Muscle of back (tissue), 11 donors: ENCODE results near the gene ANKRD33B. TPM values are rescaled to one million over a fixed set of nuclear protein-coding genes. Genes with fewer than 3 reads are reported as not detected.

Experiments used
- DNase-seq, 3 donors: peaks; one replicate each; pipeline versions ENCODE4 v3.0.0 to v3.0.0-alpha.2; 2013
- polyA plus RNA-seq, 10 donors: library from polyadenylated mRNA; unstranded; fragments of 120-200 nt; gene quantifications; one replicate each; pipeline ENCODE4 v1.2.1, GENCODE V29; 2013; ENCODE audit not compliant: insufficient read length in 10 of 10

ANKRD33B gene
- polyA plus RNA-seq, 10 donors, result 1.0 to 3.1 (median 2.0) TPM

GRCh38 chr5:10674096-10674495, 110.2 kb downstream of the ANKRD33B start:
- no peak for DNase-seq

- no peak for DNase-seq
Measured at GRCh38 chr5:10674582-10674981, 110.7 kb downstream of the ANKRD33B start.

- DNase-seq, result no peak
Measured at GRCh38 chr5:10675177-10675700, 111.4 kb downstream of the ANKRD33B start.

DNA sequence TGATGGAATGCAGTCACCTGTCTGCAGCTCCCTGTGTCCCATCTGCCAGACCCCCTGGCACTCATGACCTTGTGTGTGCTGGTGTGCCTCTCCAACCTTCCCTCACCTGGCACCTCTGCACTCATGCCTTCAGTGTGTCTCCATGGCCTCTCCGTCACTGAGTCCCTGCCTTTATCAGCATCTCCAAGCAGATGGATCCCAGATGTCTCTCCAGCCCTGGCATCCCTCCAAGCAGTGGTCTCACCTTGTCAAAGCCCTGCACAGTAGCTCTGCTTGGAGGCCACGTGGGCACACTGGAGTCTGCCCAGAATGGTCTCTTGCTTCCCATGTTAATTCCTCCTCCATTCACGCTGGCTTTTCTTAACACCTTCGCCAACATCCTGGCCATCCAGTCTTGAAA, 112.4 kb downstream of the ANKRD33B start:
- no peak for DNase-seq

DNA sequence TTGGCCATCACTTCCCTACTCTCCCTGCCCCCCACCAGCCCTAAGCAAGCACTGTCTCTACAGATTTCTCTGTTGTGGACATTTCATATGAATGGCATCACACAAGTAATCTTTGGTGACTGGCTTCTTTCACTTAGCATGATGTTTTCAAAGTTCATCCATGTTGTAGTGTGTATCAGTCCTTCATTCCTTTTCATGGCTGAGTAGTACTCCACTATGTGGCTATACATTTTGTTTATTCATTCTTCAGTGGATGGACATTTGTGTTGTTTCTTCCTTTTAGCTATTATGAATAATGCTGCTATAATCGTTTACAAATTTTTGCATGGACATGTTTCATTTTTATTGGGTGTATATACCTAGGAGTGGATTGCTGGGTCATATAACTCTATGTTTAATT, 113.1 kb downstream of the ANKRD33B start:
- no peak for DNase-seq

DNA sequence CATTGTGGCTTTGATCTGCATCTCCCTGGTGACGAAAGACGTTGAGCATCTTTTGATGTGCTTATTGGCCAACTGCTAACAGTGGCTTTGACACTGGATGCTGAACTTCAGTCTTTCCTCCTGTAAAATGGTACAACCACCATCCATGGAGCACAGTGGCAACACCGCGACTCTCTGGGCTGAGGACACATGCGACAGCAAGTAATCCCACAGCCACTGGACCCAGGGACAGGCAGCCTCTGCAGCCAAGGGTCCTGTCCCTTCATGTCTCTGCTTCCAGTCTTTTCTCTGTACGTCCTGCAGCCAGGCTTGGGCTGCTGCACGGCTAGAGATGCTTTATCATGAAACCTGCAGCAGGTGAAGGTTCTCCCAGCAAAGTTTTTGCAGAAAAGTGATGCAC, 113.7 kb downstream of the ANKRD33B start:
- no peak for DNase-seq

- no peak for DNase-seq
Measured at GRCh38 chr5:10678244-10678643, 114.4 kb downstream of the ANKRD33B start.

DNA sequence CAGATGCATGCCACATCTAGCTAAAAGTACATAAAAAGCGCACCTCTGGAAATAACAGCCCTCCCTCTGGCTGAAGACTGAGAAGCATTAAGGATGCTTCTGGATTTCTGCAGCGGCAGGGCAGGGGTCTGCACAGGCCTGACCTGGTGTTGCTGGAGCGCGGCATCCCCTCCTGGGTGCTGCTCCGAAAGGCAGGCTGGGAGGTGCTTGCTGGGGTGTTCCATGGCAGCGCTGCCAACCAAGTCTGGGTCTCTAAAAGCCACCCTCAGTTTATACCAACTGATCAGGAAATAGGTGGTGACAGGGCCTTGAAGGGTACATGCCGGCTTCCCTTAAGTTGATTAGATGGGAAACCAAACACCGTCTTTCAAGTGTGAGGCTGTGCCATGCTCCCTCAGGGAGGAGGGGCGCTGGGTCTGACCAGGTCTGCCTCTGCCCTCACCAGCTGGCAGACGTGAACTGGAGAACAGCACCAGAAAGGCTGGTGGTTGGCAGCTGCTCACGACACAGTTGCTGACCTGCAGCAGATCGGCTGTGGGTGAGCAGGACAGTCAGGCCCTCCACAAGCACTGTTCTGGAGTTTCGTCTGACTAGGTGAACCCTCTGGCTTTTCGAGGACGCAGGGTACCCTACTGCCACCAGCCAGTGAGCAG, 115.6 kb downstream of the ANKRD33B start:
- DNase-seq, result no peak

DNA sequence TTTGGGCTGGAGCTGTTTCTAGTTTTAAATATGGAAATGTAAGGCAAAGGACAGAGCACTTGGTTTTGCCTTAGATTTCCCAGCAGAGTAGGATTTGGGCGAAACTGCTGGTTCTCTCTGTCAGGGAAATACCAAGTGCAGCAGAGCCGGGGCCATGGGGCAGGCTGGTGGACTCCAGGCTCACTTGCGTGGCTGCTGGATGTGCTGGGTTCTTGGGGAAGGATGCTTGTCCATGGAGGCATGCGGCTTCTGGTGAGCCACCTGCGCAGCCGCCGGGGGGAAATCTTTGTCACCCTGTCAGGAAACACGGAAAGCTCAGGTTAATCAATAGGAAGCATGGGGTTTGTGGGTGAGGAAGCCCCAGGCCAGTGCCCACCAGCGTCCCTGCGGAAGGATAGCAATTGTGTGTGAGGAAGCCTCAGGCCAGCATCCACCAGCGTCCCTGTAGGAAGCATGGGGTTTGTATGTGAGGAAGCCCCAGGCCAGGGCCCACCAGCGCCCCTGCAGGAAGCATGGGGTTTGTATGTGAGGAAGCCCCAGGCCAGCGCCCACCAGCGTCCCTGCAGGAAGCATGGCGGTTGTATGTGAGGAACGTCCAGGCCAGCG, 117.1 kb downstream of the ANKRD33B start:
- DNase-seq, result no peak

- DNase-seq, result no peak
Measured at GRCh38 chr5:10681731-10682679, 118.1 kb downstream of the ANKRD33B start.

DNA sequence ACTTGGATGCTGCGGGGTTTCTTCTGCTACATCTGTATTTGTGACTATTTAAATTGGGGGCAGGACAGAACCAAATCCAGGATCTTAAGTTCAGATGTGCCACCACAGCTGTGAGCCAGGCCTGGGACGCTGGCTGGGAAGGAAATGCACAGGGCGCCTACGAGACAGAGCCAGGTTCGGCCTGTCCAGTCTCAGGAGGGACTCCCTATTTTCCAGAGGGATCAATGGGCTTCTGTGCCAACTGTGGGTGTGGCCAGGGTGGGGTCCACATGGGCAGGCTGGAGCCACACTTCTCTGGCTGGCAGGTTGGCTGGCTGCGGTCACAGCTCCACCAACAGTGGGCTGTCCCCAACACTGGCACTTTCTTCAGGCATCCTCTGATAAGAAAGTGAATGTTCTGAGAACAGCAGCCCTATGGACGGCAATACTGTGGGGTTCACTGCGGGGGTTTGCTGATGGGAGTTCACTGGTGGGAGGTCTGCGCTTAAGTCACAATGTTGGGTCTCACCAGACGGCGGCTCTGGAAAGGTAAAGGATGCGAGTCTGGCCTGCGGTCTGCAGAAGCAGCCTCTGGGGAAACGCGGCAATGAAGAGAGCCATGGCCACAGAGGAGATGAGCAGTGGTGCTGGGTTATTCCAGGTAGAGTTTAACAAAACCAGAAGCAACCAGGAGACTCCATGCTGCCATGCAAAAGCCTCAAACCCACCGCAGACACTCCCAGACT, 119.1 kb downstream of the ANKRD33B start:
- DNase-seq, result no peak

GRCh38 chr5:10684303-10685086, 120.6 kb downstream of the ANKRD33B start:
- no peak for DNase-seq

GRCh38 chr5:10685115-10685521, 121.2 kb downstream of the ANKRD33B start:
- DNase-seq, result no peak

DNA sequence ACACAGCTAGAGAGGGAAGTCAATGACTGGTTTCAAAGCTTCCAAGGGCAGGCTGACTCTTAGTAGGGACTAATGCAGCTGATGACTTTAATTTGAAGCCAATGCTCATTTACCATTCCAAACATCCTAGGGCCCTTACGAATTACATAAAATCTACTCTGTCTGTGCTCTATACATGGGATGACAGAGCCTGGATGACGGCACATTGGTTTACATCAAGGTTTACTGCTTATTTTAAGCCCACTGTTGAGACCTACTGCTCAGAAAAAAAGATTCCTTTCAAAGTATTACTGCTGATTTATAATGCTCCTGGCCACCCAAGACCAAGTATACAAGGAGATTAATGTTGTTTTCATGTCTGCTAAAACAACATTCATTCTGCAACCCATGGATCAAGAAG, 123.0 kb downstream of the ANKRD33B start:
- no peak for DNase-seq

DNA sequence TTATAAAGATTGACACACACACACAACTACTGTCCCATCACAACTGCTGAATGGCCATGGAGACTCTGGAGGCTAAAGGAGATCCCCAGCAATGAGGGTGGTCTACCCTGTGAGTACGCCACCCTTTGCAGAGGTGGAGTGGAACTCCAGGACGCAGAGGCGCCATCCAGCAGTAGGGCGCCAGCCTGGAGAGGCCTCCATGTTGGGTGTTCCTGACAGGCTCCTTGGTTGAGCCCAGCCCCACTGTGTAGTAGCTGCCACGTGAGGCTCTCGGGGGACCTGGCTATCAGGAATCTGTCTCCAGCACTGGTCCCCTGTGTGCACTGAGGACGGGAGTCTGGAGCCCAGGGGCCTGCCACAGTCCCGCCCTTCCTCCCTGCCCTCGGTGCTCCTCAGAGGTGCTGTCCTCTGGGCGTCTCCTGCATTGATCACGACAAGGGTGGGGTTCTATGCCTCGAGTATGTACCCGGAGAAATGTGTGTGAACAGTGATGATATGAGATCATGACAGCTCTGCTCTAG, 124.8 kb downstream of the ANKRD33B start:
- no peak for DNase-seq

DNA sequence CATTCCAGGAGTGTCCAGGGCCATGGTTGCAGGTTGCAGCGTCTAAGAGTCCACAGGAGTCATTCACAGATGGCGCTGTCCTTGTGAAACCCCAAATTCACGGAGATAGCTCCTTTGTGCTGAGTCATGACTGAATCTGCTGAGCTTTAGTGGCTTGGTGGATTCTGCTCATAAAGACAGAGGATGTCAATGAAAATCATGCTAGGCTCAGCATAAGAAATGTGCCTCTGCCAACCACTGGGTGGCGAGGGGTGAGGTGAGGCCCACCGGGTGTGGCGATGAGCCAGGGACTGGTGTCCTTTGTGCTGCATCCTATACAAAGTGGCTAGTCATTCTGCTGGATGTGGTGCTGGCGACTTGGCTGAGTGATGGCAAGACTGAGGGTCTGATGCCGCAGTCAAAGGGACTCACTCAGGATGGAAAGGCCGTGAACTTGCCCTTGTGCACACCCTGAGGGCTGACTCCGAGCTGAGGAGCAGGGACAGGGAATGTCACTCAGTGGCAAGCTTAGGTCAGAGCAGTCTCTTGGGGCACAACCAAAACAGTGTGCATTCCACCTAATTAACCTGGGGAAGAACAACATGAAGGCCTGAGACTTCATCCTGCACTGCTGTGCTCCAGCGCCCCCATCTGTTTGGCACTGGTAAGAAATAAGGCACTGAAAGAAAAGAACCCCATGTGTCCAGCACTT, 125.7 kb downstream of the ANKRD33B start:
- no peak for DNase-seq

DNA sequence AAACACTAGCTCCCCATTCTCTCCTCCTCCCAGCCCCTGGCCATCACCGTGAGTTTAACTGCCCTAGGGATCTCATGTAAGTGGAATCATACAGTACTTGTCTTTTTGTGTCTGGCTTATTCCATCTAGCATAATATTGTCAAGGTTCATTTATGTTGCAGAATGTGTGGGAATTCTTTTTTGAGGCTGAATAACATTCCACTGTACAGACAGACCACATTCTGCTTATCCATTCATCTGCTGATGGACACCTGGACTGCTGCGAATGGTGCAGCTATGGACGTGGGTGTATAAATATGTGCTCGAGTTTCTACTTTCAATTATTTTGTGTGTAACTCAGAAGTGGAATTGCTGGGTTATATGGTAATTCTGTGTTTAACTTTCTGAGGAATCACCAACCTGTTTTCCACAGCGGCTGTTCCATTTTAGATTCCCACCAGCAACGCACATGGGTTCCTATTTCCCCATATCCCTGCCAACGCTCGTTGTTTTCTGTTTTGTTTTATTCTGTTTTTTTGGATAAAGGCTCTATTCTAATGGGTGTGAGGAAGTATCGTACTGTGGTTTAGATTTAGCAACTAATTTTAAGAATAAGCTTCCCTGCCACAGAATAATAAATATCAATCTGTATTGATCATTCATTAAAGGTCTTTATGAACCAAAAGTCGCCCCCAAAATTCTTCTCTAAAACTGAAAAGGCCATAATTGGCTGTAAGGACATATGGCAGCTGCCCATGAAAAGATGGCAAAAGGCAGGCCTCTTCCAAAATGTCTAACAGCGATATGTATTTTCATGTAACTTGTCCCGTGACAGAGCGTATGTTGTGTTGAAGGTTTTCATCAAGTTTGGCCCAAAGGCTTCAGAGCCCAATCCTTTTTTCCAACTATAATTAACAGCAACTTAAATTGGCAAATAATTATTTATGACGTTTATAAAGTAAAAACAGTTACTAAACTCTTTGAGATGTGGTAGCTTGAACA, 126.9 kb downstream of the ANKRD33B start:
- no peak for DNase-seq
